NOMO-1 treated with DMSO at 0.1 percent for 48 hours (cell line): Measurements from ENCODE around the gene NKX2-3.

Experiments used
- DNase-seq: peaks from one replicate; lab custom pipeline; 2025; ENCODE audit not compliant: unreplicated experiment; lab: John Stamatoyannopoulos, UW

NKX2-3 gene

GRCh38 chr10:99532687-99533495 is at the start of gene NKX2-3:
TSS of gene NKX2-3 (plus strand) at chr10:99532942. CDS start at chr10:99533132, 190 bp downstream.
- no peak for DNase-seq

GRCh38 chr10:99484626-99485581 is 47.8 kb upstream of the NKX2-3 start:
- no peak for DNase-seq

GRCh38 chr10:99487125-99487807 is 45.5 kb upstream of the NKX2-3 start:
- no peak for DNase-seq

- no peak for DNase-seq
Measured at GRCh38 chr10:99489271-99489670, 43.5 kb upstream of the NKX2-3 start.

- no peak for DNase-seq
Measured at GRCh38 chr10:99497343-99498025, 35.3 kb upstream of the NKX2-3 start.

GRCh38 chr10:99506416-99506815 is 26.3 kb upstream of the NKX2-3 start:
- no peak for DNase-seq

GRCh38 chr10:99507265-99507664 is 25.5 kb upstream of the NKX2-3 start:
- DNase-seq, result no peak

GRCh38 chr10:99513061-99513460 is 19.7 kb upstream of the NKX2-3 start:
- DNase-seq, result no peak

GRCh38 chr10:99519690-99520039 is 13.1 kb upstream of the NKX2-3 start:
- DNase-seq, result no peak

- no peak for DNase-seq
Measured at GRCh38 chr10:99520040-99520846, 12.5 kb upstream of the NKX2-3 start.

- DNase-seq, result no peak
Measured at GRCh38 chr10:99520847-99521764, 11.6 kb upstream of the NKX2-3 start.

GRCh38 chr10:99521765-99522469 is 10.8 kb upstream of the NKX2-3 start:
- no peak for DNase-seq

- no peak for DNase-seq
Measured at GRCh38 chr10:99522470-99523250, 10.1 kb upstream of the NKX2-3 start.

GRCh38 chr10:99523251-99523773 is 9.4 kb upstream of the NKX2-3 start:
- DNase-seq, result no peak

- no peak for DNase-seq
Measured at GRCh38 chr10:99524050-99524666, 8.6 kb upstream of the NKX2-3 start.

GRCh38 chr10:99524736-99525380 is 7.9 kb upstream of the NKX2-3 start:
- no peak for DNase-seq
